ENCODE data around the gene KBTBD12. TPM values are rescaled to one million over a fixed set of nuclear protein-coding genes. Genes with fewer than 3 reads are reported as not detected.

KBTBD12 gene
- total RNA-seq, 1 experiment from 2014 or later = not detected

DNA sequence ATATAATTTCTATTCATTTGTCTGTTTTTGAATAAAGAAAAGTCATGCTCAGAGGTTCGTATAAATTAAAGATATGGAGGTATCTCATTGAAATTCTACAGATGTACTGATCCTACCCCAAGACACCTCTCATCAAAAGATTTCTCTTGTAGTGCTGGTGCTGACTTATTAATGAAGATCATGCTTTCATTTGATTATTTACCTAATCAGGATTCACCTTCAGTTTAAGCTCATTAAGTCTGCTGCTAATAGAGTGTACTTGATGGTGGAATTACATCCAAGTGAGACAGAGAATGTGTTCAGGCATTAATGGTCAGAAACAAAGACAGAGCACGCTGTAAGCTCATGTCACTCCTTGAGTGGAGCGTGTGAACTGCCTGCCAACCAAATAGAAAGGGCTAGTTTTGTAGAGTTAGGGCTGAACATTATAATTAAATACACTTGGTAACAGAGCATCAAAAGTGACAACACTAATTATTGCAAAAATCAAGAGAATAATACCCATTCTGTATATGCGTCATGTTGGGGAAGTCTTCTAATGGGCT lies 45.5 kb downstream of the KBTBD12 start:
- Histone ChIP-seq H3K4me2 (ENCODE audit: low read length) (no peak overlapping the region), H2AFZ (ENCODE audit: low read depth, low read length, poor library complexity, severe bottlenecking) (no peak overlapping the region), H3K9me3 (ENCODE audit: control insufficient read depth in 1 of 2, insufficient read depth in 1 of 2, low read depth in 1 of 2, low read length in 2 of 2) (no peaks in the 10 kb centered on the region), H3K36me3 (ENCODE audit: control insufficient read depth in 1 of 2, insufficient read depth in 2 of 2, low read length in 2 of 2) (no peaks in the 10 kb centered on the region), H3K79me2 (ENCODE audit: insufficient read depth, low read length) (no peaks in the 10 kb centered on the region), H3K27ac (ENCODE audit: low read depth, low read length) (no peak overlapping the region), H3K9ac (ENCODE audit: low read length) (no peak overlapping the region), H3K9me2 (ENCODE audit: insufficient read depth) (peaks cover 4% of the 10 kb centered on the region; the same call in 1 of the 2 replicates), H3K27me3 (ENCODE audit: insufficient read depth, low read length) (no peaks in the 10 kb centered on the region), H4K20me1 (ENCODE audit: insufficient read depth) (no peaks in the 10 kb centered on the region), H3K4me3 (replicated peaks in 1 of 2; ENCODE audit: low read depth in 1 of 2, low read length in 2 of 2) (no peak overlapping the region), H3K4me1 (ENCODE audit: control insufficient read depth in 1 of 2, insufficient read depth in 2 of 2, low read length in 2 of 2) (peaks cover 3 to 13% of the 10 kb centered on the region in 2 experiments; a peak in 2 of 4 replicates)
- DNase-seq (ENCODE audit: low read depth, low spot score) = no peak
- ATAC-seq = no peak
- ChIA-PET RAD21 (ENCODE audit: low non-redundant PET in 1 of 2, low total read pairs in 2 of 2, uncharacterized antibody in 2 of 2, unreplicated experiment in 2 of 2) (no interaction called here), POLR2A (no interaction called here), CTCF (interaction anchor here (1.1 to 2.9 kb wide), 6 partner anchors 129 to 304 kb away, joined by 4 to 17 read pairs (median 10); no protein-coding TSS in a partner anchor)
- intact Hi-C loops (cut with micrococcal nuclease) = no loop called here
- TF ChIP-seq FOSL1 (IDR thresholded peaks at IDR 0.05; ENCODE audit: low read depth) (no peak), CEBPB (IDR thresholded peaks at IDR 0.05; ENCODE audit: low read depth) (no peak), SIN3A (IDR thresholded peaks at IDR 0.05; ENCODE audit: low read depth) (no peak), SRF (IDR thresholded peaks at IDR 0.05; ENCODE audit: low read depth) (no peak), CBX3 (IDR thresholded peaks at IDR 0.05; ENCODE audit: low read depth) (no peak)
- BruUV-seq (replicated peaks) = no TSS peak

GRCh38 chr3:127961124-127961523 lies 46.1 kb downstream of the KBTBD12 start:
- no peak for DNase-seq (ENCODE audit: low read depth, low spot score)
- ATAC-seq = no peak
- intact Hi-C loops (cut with micrococcal nuclease) = no loop called here
- POLR2A ChIA-PET = no interaction called here
- no peak overlapping the region for H3K9ac ChIP-seq (ENCODE audit: low read length)
- RAD21 ChIA-PET (ENCODE audit: low non-redundant PET in 1 of 2, low total read pairs in 2 of 2, uncharacterized antibody in 2 of 2, unreplicated experiment in 2 of 2) = no interaction called here
- peaks cover 4% of the 10 kb centered on the region; the same call in 1 of the 2 replicates for H3K9me2 ChIP-seq (ENCODE audit: insufficient read depth)
- H2AFZ ChIP-seq (ENCODE audit: low read depth, low read length, poor library complexity, severe bottlenecking) = no peak overlapping the region
- no peaks in the 10 kb centered on the region for H4K20me1 ChIP-seq (ENCODE audit: insufficient read depth)
- H3K4me1 ChIP-seq (ENCODE audit: control insufficient read depth in 1 of 2, insufficient read depth in 2 of 2, low read length in 2 of 2) = peaks cover 3 to 13% of the 10 kb centered on the region in 2 experiments; a peak in 2 of 4 replicates
- H3K79me2 ChIP-seq (ENCODE audit: insufficient read depth, low read length) = no peaks in the 10 kb centered on the region
- no peaks in the 10 kb centered on the region for H3K36me3 ChIP-seq (ENCODE audit: control insufficient read depth in 1 of 2, insufficient read depth in 2 of 2, low read length in 2 of 2)
- no TSS peak for BruUV-seq (replicated peaks)
- H3K9me3 ChIP-seq (ENCODE audit: control insufficient read depth in 1 of 2, insufficient read depth in 1 of 2, low read depth in 1 of 2, low read length in 2 of 2) = no peaks in the 10 kb centered on the region
- no peaks in the 10 kb centered on the region for H3K27me3 ChIP-seq (ENCODE audit: insufficient read depth, low read length)
- CTCF ChIA-PET = interaction anchor here (1.6 kb wide), 1 partner anchor 129 kb away, joined by 6 read pairs; no protein-coding TSS in a partner anchor
- no peak overlapping the region for H3K4me3 ChIP-seq (replicated peaks in 1 of 2; ENCODE audit: low read depth in 1 of 2, low read length in 2 of 2)
- H3K4me2 ChIP-seq (ENCODE audit: low read length) = no peak overlapping the region
- H3K27ac ChIP-seq (ENCODE audit: low read depth, low read length) = no peak overlapping the region
- no peak for TF ChIP-seq FOSL1 (IDR thresholded peaks at IDR 0.05; ENCODE audit: low read depth)
- TF ChIP-seq ZBTB33 (IDR thresholded peaks at IDR 0.05; ENCODE audit: extremely low read depth, insufficient replicate concordance, low read length) = no peak
- TF ChIP-seq, protein P1, sequence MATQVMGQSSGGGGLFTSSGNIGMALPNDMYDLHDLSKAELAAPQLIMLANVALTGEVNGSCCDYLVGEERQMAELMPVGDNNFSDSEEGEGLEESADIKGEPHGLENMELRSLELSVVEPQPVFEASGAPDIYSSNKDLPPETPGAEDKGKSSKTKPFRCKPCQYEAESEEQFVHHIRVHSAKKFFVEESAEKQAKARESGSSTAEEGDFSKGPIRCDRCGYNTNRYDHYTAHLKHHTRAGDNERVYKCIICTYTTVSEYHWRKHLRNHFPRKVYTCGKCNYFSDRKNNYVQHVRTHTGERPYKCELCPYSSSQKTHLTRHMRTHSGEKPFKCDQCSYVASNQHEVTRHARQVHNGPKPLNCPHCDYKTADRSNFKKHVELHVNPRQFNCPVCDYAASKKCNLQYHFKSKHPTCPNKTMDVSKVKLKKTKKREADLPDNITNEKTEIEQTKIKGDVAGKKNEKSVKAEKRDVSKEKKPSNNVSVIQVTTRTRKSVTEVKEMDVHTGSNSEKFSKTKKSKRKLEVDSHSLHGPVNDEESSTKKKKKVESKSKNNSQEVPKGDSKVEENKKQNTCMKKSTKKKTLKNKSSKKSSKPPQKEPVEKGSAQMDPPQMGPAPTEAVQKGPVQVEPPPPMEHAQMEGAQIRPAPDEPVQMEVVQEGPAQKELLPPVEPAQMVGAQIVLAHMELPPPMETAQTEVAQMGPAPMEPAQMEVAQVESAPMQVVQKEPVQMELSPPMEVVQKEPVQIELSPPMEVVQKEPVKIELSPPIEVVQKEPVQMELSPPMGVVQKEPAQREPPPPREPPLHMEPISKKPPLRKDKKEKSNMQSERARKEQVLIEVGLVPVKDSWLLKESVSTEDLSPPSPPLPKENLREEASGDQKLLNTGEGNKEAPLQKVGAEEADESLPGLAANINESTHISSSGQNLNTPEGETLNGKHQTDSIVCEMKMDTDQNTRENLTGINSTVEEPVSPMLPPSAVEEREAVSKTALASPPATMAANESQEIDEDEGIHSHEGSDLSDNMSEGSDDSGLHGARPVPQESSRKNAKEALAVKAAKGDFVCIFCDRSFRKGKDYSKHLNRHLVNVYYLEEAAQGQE (IDR thresholded peaks at IDR 0.05; ENCODE audit: low read depth) = no peak
- TF ChIP-seq SP1 (IDR thresholded peaks at IDR 0.05; ENCODE audit: low read depth) = no peak
- TF ChIP-seq CBX3 (IDR thresholded peaks at IDR 0.05; ENCODE audit: low read depth) = no peak
- TF ChIP-seq, protein P2, sequence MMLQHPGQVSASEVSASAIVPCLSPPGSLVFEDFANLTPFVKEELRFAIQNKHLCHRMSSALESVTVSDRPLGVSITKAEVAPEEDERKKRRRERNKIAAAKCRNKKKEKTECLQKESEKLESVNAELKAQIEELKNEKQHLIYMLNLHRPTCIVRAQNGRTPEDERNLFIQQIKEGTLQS (IDR thresholded peaks at IDR 0.05) = no peak
- TF ChIP-seq EZH2phosphoT487 (IDR thresholded peaks at IDR 0.05; ENCODE audit: borderline replicate concordance) = no peak
- no peak for TF ChIP-seq EGR1 (IDR thresholded peaks at IDR 0.05; ENCODE audit: low read depth)
- TF ChIP-seq TCF7L2 (IDR thresholded peaks at IDR 0.05; ENCODE audit: borderline replicate concordance, extremely low read depth, insufficient read depth, insufficient read length) = no peak
- no peak for TF ChIP-seq ELF1 (IDR thresholded peaks at IDR 0.05; ENCODE audit: borderline replicate concordance, low read depth)
- TF ChIP-seq POLR2AphosphoS5 (IDR thresholded peaks at IDR 0.05; ENCODE audit: low read depth, low read length) = no peak
- no peak for TF ChIP-seq CEBPB (IDR thresholded peaks at IDR 0.05; ENCODE audit: low read depth)
- TF ChIP-seq SRF (IDR thresholded peaks at IDR 0.05; ENCODE audit: low read depth) = no peak

Data from HCT116 (cell line).